GM18867 (cell line): ENCODE results near the gene LIX1L.
A peak's percentile ranks its signal among the peaks of the same experiment; 100 is the strongest.

Source experiments
- ATAC-seq: cut with Tn5 transposase; IDR thresholded peaks from one replicate; pipeline ENCODE4 v1.9.1; 2021; ENCODE audit warnings: mild to moderate bottlenecking, moderate library complexity; ENCODE audit not compliant: unreplicated experiment

LIX1L gene

DNA sequence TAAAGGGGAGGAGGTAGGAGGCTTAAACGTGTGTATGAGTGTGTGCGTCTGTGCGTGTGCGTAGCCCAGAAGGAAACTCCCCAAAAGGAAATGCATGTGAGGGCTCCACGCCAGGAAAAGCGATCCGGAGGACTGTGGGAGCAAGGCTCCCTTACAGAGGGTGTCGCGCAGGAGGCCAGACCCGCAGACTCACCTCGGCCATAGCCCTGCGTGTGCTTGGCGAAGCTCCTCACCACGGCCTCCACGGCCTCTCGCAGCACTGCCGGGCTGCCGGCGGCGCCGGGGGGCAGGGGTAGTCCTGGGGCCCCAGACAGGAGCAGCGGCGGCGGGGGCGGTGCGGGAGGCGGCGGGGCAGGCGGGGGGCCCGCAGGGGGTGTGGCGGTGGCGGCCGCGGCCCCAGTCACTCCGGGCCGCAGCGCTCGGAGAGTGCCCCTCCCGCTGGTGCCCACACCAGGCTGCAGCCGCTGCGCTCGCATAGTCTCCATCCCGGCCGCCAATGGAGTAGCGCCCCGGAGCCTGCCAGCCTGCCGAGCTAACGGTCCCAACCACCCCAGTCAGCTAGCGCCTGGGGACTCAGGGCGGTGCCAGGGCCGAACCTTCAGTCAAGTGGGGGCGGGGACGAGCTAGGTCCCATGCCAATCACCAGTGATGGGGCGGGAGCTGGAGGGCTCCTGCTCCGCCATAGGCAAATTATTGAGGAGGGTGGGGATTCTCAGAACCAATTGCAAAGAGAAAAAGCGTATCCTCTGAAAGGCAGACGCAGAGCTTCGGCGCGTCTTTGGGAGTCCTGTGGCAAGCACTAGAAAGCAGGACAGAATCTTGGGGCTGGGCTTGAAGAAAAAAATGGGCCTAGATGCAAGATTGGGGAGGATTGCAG, at the start of gene LIX1L:
LIX1L (minus strand) TSS at position 575 of the 877 bp plus-strand sequence; CDS start at position 485, 90 bp downstream.
- ATAC-seq, result peak; percentile 92

GRCh38 chr1:146001709-146002108, 43.9 kb upstream of the LIX1L start:
- no peak for ATAC-seq

- no peak for ATAC-seq
These were observed 41.7 kb upstream of the LIX1L start for GRCh38 chr1:145999321-146000024.

DNA sequence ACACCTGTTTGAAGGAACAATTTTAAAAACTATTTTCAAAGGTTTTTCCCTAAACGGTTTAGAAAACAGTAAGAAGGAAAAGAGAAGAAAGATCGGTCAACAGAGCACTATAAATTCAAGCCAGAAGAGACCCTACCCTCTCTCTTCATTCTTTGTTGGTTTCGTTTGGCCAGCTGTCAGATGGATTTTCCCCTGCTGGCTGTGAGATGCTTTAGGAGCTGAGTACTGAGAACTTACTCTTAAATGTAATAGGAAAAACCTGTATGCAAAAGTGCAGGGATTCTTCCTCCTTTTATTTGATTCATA, 39.9 kb upstream of the LIX1L start:
- ATAC-seq, result no peak

DNA sequence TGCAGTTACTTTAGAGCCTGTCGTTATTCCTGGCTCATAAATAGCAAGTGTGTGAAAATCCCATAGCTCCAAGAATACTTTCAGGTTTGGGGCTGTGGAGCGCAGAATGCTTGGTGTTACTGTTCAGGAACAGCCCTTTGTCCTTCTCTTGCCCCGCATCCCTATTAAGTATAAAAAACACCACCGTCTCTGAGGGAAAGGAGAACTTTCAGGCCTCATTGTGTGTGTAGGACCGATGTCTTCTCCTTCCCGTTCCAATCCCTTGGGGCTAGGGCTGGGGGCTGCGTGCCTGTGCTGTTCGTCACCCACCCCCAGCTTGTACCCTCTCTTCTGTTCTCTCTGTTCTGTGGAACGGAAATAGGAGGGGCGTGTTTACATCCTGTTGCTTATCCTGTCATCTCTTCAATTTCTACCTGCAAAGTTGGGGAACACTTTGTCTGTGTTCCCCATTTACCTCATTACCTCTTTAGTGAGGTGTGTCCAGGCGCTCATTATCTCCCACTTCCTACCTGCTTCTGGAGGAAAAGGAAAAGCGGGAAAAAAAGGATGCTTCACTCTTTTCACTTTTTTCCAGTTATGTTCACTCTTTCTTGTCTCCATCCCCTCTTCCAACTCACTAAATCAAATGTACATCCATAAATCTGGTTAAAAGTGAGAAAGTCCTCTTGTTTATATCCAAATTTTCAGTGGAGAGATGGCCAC, 39.4 kb upstream of the LIX1L start:
- no peak for ATAC-seq

GRCh38 chr1:145996433-145997015, 38.7 kb upstream of the LIX1L start, which contains the start of gene TXNIP:
TXNIP (minus strand) TSS chr1:145996579; CDS start chr1:145996266, 313 bp downstream.
- peak; percentile 94 for ATAC-seq

DNA sequence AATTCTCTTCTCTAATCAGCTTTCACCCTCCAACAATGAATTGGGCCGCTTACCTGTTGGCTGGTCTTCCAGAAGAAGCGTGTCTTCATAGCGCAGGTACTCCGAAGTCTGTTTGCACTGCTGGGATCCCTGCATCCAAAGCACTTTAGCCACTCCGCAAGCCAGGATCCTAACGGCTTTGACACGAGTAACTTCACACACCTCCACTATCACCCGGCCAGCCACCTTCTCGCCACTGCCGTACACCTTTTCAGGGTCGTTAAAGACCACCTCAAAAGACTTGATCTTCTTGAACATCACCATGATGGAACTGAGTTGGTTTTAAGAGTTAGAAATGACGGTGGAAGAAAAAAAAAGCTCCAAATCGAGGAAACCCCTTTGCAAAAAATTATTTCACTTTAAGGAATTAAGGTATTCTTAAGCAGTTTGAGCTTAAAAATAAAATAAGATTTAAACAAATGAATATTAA, 38.2 kb upstream of the LIX1L start:
- no peak for ATAC-seq

DNA sequence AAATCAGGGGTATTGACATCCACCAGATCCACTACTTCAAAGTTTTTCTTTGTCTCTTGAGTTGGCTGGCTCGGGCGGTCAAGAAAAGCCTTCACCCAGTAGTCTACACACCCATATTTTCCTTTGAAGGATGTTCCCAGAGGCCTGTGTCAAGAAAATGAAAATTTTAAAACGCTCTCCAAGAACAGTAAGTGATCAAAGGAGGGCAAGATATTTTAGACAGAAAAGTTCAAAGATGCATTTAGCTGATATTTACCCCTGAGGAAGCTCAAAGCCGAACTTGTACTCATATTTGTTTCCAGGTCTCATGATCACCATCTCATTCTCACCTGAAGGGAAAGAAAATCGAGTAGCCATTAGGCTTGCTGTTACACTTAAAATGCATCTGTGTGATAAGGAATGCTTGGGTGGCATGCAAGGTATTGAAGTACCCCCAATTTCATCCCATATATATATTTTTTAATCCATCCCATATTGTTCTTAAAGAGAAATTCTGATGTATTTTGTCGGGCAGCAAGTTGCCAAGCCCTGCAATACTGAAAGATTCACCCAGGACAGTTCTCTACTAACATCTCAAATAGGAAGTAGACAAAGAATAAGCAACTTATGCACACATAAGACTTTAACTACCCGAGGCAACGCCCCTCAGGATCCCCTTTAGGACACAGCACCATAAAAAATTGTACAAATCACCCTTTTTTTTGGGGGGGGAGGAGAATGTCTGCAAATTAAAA, 37.5 kb upstream of the LIX1L start:
- no peak for ATAC-seq

DNA sequence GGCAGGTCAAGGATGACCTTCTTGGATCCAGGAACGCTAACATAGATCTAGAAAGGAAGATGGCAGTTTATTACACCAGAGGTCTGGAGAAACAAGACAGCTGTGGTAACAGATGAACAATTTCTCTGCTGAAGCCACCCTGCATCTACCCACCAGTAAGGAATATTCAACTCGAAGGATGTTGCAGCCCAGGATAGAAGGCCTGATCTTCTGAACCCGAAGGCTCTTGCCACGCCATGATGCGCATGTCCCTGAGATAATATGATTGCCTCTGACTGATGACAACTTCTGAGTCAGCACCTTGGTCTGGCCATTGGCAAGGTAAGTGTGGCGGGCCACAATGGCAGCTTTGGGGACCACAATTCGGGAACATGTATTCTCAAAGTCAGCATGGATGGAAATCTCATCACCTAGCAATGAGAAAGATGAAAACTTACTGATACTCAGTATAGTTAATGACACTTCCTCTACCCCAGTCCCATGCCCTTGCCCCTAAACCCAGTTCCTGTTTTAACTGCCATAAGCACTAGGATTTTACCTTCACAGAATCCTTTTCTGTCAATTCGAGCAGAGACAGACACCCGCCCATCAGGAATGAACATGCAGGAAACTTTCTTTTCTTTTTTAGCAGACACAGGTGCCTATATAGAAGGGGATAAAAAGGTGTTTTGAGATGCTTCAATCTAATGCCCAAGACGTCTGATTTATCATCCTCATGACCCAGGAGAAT, 36.7 kb upstream of the LIX1L start:
- ATAC-seq, result no peak

- ATAC-seq, result no peak
These were observed 36.0 kb upstream of the LIX1L start for GRCh38 chr1:145993618-145994390.

- no peak for ATAC-seq
These were observed 35.3 kb upstream of the LIX1L start for GRCh38 chr1:145992958-145993617.

GRCh38 chr1:145992502-145992936, 34.7 kb upstream of the LIX1L start:
- ATAC-seq, result no peak

GRCh38 chr1:145991735-145992412, 34.1 kb upstream of the LIX1L start:
- ATAC-seq, result no peak

GRCh38 chr1:145990249-145990855, 32.5 kb upstream of the LIX1L start:
- ATAC-seq, result no peak

GRCh38 chr1:145988773-145989172, 31.0 kb upstream of the LIX1L start:
- no peak for ATAC-seq

GRCh38 chr1:145987926-145988325, 30.1 kb upstream of the LIX1L start:
- no peak for ATAC-seq

- no peak for ATAC-seq
These were observed 28.7 kb upstream of the LIX1L start for GRCh38 chr1:145986551-145986950.
